HepG2 (cell line): ENCODE results near the gene CDC42SE1. TPM values are rescaled to one million over a fixed set of nuclear protein-coding genes. Genes with fewer than 3 reads are reported as not detected.

ENCODE experiments used
- EP300 ChIP-seq, 3 experiments: sonication (generic) in 1 of 3; formaldehyde crosslinking in 1 of 3; IDR thresholded peaks; 2 replicates each; pipeline versions ENCODE4 v1.5.1 to v1.6.1; 2011 to 2020; ENCODE audit warnings: low read depth in 2 of 3, low read length in 2 of 3, borderline replicate concordance in 1 of 3, improper control_type of control experiment in 1 of 3, mild to moderate bottlenecking in 1 of 3, missing genetic modification reagents in 1 of 3, moderate library complexity in 1 of 3
- HNF4A ChIP-seq: sonication (generic); formaldehyde crosslinking; IDR thresholded peaks from 2 replicates; pipeline ENCODE4 v1.4.0; 2020; ENCODE audit warnings: missing genetic modification reagents
- HNRNPUL1 ChIP-seq: fragments of 200-400 bp; formaldehyde crosslinking; IDR thresholded peaks from 2 replicates; pipeline ENCODE4 v1.6.1; 2017; ENCODE audit warnings: low read depth, mild to moderate bottlenecking, low read length, moderate library complexity
- MLLT10 ChIP-seq: sonication (generic); formaldehyde crosslinking; IDR thresholded peaks from 2 replicates; pipeline ENCODE4 v1.4.0; 2020; ENCODE audit warnings: missing genetic modification reagents
- PCBP2 ChIP-seq: fragments of 200-400 bp; formaldehyde crosslinking; optimal IDR thresholded peaks from 2 replicates; pipeline ENCODE3; 2018; ENCODE audit warnings: low read length, low read depth; ENCODE audit not compliant: poor library complexity, severe bottlenecking
- PRDM15 ChIP-seq: sonication (generic); formaldehyde crosslinking; IDR thresholded peaks from 2 replicates; pipeline ENCODE4 v1.4.0; 2020; ENCODE audit warnings: missing genetic modification reagents
- REL ChIP-seq: sonication (generic); formaldehyde crosslinking; conservative IDR thresholded peaks from 2 replicates; pipeline ENCODE4 v1.8.0; 2022; ENCODE audit warnings: mild to moderate bottlenecking, missing genetic modification reagents, moderate library complexity
- SAP130 ChIP-seq: IDR thresholded peaks from 2 replicates; pipeline ENCODE4 v1.6.1; 2016; ENCODE audit warnings: low read depth
- SOX13 ChIP-seq, 3 experiments: fragments of 450-650 bp in 1 of 3; sonication (generic) in 1 of 3; formaldehyde crosslinking in 1 of 3; IDR thresholded peaks in 2 of 3; conservative IDR thresholded peaks in 1 of 3; 2 replicates each; pipeline versions ENCODE4 v1.5.0 to v1.6.1; 2016 to 2020; ENCODE audit warnings: antibody characterized with exemption in 1 of 3, mild to moderate bottlenecking in 1 of 3, missing compliant biosample characterization in 1 of 3, missing genetic modification reagents in 1 of 3, moderate library complexity in 1 of 3
- ZFP41 ChIP-seq: sonication (generic); formaldehyde crosslinking; IDR thresholded peaks from 2 replicates; pipeline ENCODE4 v1.4.0; 2020; ENCODE audit warnings: mild to moderate bottlenecking, missing genetic modification reagents, borderline replicate concordance
- ZNF12 ChIP-seq: sonication (generic); formaldehyde crosslinking; IDR thresholded peaks from 2 replicates; pipeline ENCODE4 v1.5.0; 2020; ENCODE audit warnings: missing genetic modification reagents
- ZNF280D ChIP-seq: sonication (generic); formaldehyde crosslinking; IDR thresholded peaks from 2 replicates; pipeline ENCODE4 v1.5.1; 2020; ENCODE audit warnings: mild to moderate bottlenecking, missing genetic modification reagents
- ZNF281 ChIP-seq: sonication (generic); formaldehyde crosslinking; IDR thresholded peaks from 2 replicates; pipeline ENCODE4 v1.4.0; 2020; ENCODE audit warnings: missing genetic modification reagents, borderline replicate concordance
- ZNF34 ChIP-seq: sonication (generic); formaldehyde crosslinking; IDR thresholded peaks from 2 replicates; pipeline ENCODE4 v1.4.0; 2020; ENCODE audit warnings: mild to moderate bottlenecking, missing genetic modification reagents, borderline replicate concordance
- ZNF350 ChIP-seq: sonication (generic); formaldehyde crosslinking; IDR thresholded peaks from 2 replicates; pipeline ENCODE4 v1.4.0; 2020; ENCODE audit warnings: mild to moderate bottlenecking, low read depth, missing genetic modification reagents, borderline replicate concordance
- ZNF597 ChIP-seq: sonication (generic); formaldehyde crosslinking; IDR thresholded peaks from 2 replicates; pipeline ENCODE4 v1.5.0; 2020; ENCODE audit warnings: missing genetic modification reagents
- ZNF670 ChIP-seq: sonication (generic); formaldehyde crosslinking; IDR thresholded peaks from 2 replicates; pipeline ENCODE4 v1.8.0; 2022; ENCODE audit warnings: mild to moderate bottlenecking, missing genetic modification reagents, borderline replicate concordance
- ZNF678 ChIP-seq: sonication (generic); formaldehyde crosslinking; IDR thresholded peaks from 2 replicates; pipeline ENCODE4 v1.4.0; 2020; ENCODE audit warnings: mild to moderate bottlenecking, missing genetic modification reagents
- polyA plus RNA-seq, 8 experiments: library from polyadenylated mRNA; depleted of rRNA in 3 of 8; stranded (reverse) in 7 of 8; unstranded in 1 of 8; fragments of >200 nt; fragmentation: Illumina TruSeq in 4 of 8; extraction: Trizol in 4 of 8; gene quantifications; 2 replicates each; pipeline versions ENCODE4 v1.2.1 to v1.2.3, GENCODE V29; 2011 to 2016; ENCODE audit warnings: low read depth in 4 of 8, missing spikeins in 1 of 8, mixed read lengths in 1 of 8; ENCODE audit not compliant: insufficient read depth in 1 of 8
- total RNA-seq, 5 experiments: library from RNA; depleted of rRNA; stranded (reverse); fragments of >200 nt; fragmentation: Illumina TruSeq; extraction: Trizol; gene quantifications; 2 replicates each; pipeline ENCODE4 v1.2.3, GENCODE V29; 2016; ENCODE audit warnings: low read depth in 1 of 5

The CDC42SE1 gene
- total and polyA plus RNA-seq, 2 of the 13 experiments (the other 11 are each of a cell fraction or from before 2014, with no cell fraction given) = 17.6 to 17.9 TPM

GRCh38 chr1:151007853-151008243 is 51.6 kb downstream of the CDC42SE1 start (continued):
- TF ChIP-seq ZNF280D (CRISPR knock-in tag) = no peak
- TF ChIP-seq ZNF350 = no peak; the same call in 1 of the 2 replicates
- TF ChIP-seq ZFP41 (CRISPR knock-in tag) = no peak
- TF ChIP-seq REL (CRISPR knock-in tag) = no peak
- peak; percentile 72; the same call in 1 of the 2 replicates for TF ChIP-seq ZNF670
- TF ChIP-seq ZNF34 (CRISPR knock-in tag) = no peak
- no peak for TF ChIP-seq EP300 (IDR thresholded peaks at IDR 0.05; ENCODE audit: low read depth in 2 of 2, low read length in 2 of 2)
- no peak for TF ChIP-seq EP300 (CRISPR knock-in tag; IDR thresholded peaks at IDR 0.05; ENCODE audit: borderline replicate concordance)
- no peak for TF ChIP-seq ZNF597 (CRISPR knock-in tag)
- no peak for TF ChIP-seq SOX13 (IDR thresholded peaks at IDR 0.05)
- no peak for TF ChIP-seq SOX13 (CRISPR knock-in tag; conservative IDR thresholded peaks at IDR 0.05 in 1 of 2, IDR thresholded peaks at IDR 0.05 in 1 of 2)
- TF ChIP-seq ZNF281 (CRISPR knock-in tag) = no peak
- TF ChIP-seq PRDM15 (CRISPR knock-in tag) = no peak
- no peak for TF ChIP-seq MLLT10 (CRISPR knock-in tag)
- no peak for TF ChIP-seq HNRNPUL1
- no peak for TF ChIP-seq ZNF678 (CRISPR knock-in tag)
- no peak for TF ChIP-seq PCBP2
- no peak for TF ChIP-seq SAP130
- 0 out of 2 replicates have a peak, but pooled peaks have one; percentile 5 for TF ChIP-seq HNF4A (CRISPR knock-in tag)
- TF ChIP-seq ZNF12 = no peak
